Measurements from ENCODE around the gene ARID5A. TPM values are rescaled to one million over a fixed set of nuclear protein-coding genes. Genes with fewer than 3 reads are reported as not detected.

Gene ARID5A
- total RNA-seq, 1 experiment from 2014 or later = 7.3 TPM

DNA sequence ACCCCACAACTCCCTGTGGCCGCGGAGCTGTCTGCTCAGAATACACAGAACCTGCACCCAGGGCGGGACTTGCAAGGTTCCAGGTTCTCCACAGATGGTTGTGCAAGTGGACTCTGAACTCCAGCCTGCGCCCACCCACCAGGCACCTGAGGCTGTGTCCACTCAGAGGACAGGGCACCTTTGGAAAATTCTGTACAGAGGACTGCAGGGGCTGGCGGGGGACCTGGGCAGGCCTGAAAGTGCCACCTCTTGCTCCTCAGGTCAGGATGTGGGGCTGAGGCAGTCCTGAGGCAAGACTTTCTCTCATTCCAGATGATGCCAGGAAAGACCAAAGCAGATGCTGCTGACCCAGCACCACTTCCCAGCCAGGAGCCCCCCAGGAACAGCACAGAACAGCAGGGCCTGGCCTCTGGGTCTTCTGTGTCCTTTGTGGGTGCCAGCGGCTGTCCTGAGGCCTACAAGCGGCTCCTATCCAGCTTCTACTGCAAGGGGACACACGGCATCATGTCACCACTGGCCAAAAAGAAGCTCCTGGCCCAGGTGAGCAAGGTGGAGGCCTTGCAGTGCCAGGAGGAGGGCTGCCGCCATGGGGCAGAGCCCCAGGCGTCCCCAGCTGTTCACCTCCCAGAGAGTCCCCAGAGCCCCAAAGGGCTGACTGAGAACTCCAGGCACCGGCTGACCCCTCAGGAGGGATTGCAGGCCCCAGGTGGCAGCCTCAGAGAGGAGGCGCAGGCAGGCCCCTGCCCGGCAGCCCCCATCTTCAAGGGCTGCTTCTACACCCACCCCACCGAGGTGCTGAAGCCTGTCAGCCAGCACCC is 14.4 kb downstream of the ARID5A start:
- H3K4me3 ChIP-seq (ENCODE audit: low read depth, low read length, poor library complexity, severe bottlenecking) = no peak overlapping the region
- H3K36me3 ChIP-seq (ENCODE audit: insufficient read depth, low read length, poor library complexity, severe bottlenecking) = no peaks in the 10 kb centered on the region
- intact Hi-C loops (cut with micrococcal nuclease; ENCODE audit: unreplicated experiment) = no loop called here
- no peak for TF ChIP-seq EZH2 (IDR thresholded peaks at IDR 0.05; ENCODE audit: borderline replicate concordance, low read depth, low read length, poor library complexity, severe bottlenecking)
- TF ChIP-seq, protein P1, sequence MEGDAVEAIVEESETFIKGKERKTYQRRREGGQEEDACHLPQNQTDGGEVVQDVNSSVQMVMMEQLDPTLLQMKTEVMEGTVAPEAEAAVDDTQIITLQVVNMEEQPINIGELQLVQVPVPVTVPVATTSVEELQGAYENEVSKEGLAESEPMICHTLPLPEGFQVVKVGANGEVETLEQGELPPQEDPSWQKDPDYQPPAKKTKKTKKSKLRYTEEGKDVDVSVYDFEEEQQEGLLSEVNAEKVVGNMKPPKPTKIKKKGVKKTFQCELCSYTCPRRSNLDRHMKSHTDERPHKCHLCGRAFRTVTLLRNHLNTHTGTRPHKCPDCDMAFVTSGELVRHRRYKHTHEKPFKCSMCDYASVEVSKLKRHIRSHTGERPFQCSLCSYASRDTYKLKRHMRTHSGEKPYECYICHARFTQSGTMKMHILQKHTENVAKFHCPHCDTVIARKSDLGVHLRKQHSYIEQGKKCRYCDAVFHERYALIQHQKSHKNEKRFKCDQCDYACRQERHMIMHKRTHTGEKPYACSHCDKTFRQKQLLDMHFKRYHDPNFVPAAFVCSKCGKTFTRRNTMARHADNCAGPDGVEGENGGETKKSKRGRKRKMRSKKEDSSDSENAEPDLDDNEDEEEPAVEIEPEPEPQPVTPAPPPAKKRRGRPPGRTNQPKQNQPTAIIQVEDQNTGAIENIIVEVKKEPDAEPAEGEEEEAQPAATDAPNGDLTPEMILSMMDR (conservative IDR thresholded peaks at IDR 0.05; ENCODE audit: low read depth, low read length) = no peak
- H3K9me3 ChIP-seq (ENCODE audit: low read depth, low read length, poor library complexity, severe bottlenecking) = no peaks in the 10 kb centered on the region
- no peak for DNase-seq (ENCODE audit: low spot score)
- H3K4me1 ChIP-seq (ENCODE audit: insufficient read depth, low read length, poor library complexity, severe bottlenecking) = no peaks in the 10 kb centered on the region
- ChIA-PET POLR2A (ENCODE audit: low non-redundant PET) (no interaction called here), CTCF (no interaction called here)
- H3K27me3 ChIP-seq (replicated peaks; ENCODE audit: insufficient read depth, low read depth, low read length, poor library complexity) = no peaks in the 10 kb centered on the region
- H3K27ac ChIP-seq (ENCODE audit: low read depth, low read length, poor library complexity, severe bottlenecking) = no peak overlapping the region
- BruUV-seq (replicated peaks) = no TSS peak

- ChIA-PET CTCF (no interaction called here), POLR2A (ENCODE audit: low non-redundant PET) (no interaction called here)
- Histone ChIP-seq H3K4me1 (ENCODE audit: insufficient read depth, low read length, poor library complexity, severe bottlenecking) (no peaks in the 10 kb centered on the region), H3K4me3 (ENCODE audit: low read depth, low read length, poor library complexity, severe bottlenecking) (no peak overlapping the region), H3K27ac (ENCODE audit: low read depth, low read length, poor library complexity, severe bottlenecking) (no peak overlapping the region), H3K36me3 (ENCODE audit: insufficient read depth, low read length, poor library complexity, severe bottlenecking) (no peaks in the 10 kb centered on the region), H3K9me3 (ENCODE audit: low read depth, low read length, poor library complexity, severe bottlenecking) (no peaks in the 10 kb centered on the region), H3K27me3 (replicated peaks; ENCODE audit: insufficient read depth, low read depth, low read length, poor library complexity) (no peaks in the 10 kb centered on the region)
- no TSS peak for BruUV-seq (replicated peaks)
- intact Hi-C loops (cut with micrococcal nuclease; ENCODE audit: unreplicated experiment) = no loop called here
- TF ChIP-seq, protein P1 (conservative IDR thresholded peaks at IDR 0.05; ENCODE audit: low read depth, low read length) = no peak
- TF ChIP-seq EZH2 (IDR thresholded peaks at IDR 0.05; ENCODE audit: borderline replicate concordance, low read depth, low read length, poor library complexity, severe bottlenecking) = no peak
- DNase-seq (ENCODE audit: low spot score) = no peak
These were observed 15.2 kb downstream of the ARID5A start for GRCh38 chr2:96551605-96552314.

DNA sequence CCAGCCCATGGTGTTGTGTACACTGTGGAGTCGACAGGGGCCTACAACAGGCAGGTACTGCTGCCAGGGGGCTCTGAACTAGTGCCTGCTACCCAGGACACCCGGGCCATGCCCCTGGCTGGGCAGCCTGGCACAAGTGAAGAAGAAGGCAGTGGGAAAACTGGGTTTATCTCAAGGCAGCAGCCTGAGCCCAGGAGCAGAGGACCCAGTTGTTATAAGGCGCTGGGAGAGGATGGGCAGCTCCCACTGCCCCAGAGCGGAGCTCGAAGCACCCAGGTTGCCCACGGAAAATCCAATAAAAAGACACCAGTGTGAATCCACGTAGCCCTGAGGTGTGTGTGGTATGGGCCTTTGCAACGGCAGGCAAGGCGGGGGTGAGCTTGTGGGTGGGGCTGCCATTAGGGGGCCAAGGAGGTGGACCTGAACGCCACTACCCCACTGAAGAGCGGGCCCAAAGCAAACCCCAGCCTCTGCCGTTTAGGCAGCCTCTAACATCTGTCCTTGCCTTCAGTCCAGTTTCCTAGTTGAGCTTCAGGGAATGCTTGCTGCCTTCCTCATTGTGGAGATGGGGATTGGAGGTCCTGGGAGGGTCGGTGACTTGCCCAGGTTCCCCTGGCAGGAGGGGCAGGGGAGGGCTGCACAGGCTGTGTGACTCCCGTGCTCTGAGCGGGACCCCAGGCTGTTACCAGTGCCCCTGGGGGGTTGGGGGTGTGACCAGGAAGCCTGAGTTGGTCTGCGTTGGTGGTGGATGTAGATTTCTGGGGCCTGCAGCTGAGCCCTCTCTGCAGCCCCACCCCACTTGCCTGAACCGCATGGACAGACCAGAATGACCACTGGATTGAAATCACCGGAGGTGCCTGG is 16.0 kb downstream of the ARID5A start:
- POLR2A ChIA-PET (ENCODE audit: low non-redundant PET) = no interaction called here

More for the DNA sequence above, 16.0 kb downstream of the ARID5A start:
- H3K4me1 ChIP-seq (ENCODE audit: insufficient read depth, low read length, poor library complexity, severe bottlenecking) = no peaks in the 10 kb centered on the region
- TF ChIP-seq EZH2 (IDR thresholded peaks at IDR 0.05; ENCODE audit: borderline replicate concordance, low read depth, low read length, poor library complexity, severe bottlenecking) = no peak
- TF ChIP-seq, protein P1 (conservative IDR thresholded peaks at IDR 0.05; ENCODE audit: low read depth, low read length) = no peak
- H3K27ac ChIP-seq (ENCODE audit: low read depth, low read length, poor library complexity, severe bottlenecking) = no peak overlapping the region
- intact Hi-C loops (cut with micrococcal nuclease; ENCODE audit: unreplicated experiment) = no loop called here
- DNase-seq (ENCODE audit: low spot score) = no peak
- H3K36me3 ChIP-seq (ENCODE audit: insufficient read depth, low read length, poor library complexity, severe bottlenecking) = no peaks in the 10 kb centered on the region
- CTCF ChIA-PET = no interaction called here
- H3K9me3 ChIP-seq (ENCODE audit: low read depth, low read length, poor library complexity, severe bottlenecking) = no peaks in the 10 kb centered on the region
- BruUV-seq (replicated peaks) = no TSS peak
- H3K27me3 ChIP-seq (replicated peaks; ENCODE audit: insufficient read depth, low read depth, low read length, poor library complexity) = no peaks in the 10 kb centered on the region
- no peak overlapping the region for H3K4me3 ChIP-seq (ENCODE audit: low read depth, low read length, poor library complexity, severe bottlenecking)
